HG03025 (cell line): Measurements from ENCODE around the gene MMP14.

Experiments
- ATAC-seq: cut with Tn5 transposase; IDR thresholded peaks from one replicate; pipeline ENCODE4 v1.9.1; 2021; ENCODE audit warnings: mild to moderate bottlenecking, moderate library complexity; ENCODE audit not compliant: unreplicated experiment, low FRiP score

The MMP14 gene

DNA sequence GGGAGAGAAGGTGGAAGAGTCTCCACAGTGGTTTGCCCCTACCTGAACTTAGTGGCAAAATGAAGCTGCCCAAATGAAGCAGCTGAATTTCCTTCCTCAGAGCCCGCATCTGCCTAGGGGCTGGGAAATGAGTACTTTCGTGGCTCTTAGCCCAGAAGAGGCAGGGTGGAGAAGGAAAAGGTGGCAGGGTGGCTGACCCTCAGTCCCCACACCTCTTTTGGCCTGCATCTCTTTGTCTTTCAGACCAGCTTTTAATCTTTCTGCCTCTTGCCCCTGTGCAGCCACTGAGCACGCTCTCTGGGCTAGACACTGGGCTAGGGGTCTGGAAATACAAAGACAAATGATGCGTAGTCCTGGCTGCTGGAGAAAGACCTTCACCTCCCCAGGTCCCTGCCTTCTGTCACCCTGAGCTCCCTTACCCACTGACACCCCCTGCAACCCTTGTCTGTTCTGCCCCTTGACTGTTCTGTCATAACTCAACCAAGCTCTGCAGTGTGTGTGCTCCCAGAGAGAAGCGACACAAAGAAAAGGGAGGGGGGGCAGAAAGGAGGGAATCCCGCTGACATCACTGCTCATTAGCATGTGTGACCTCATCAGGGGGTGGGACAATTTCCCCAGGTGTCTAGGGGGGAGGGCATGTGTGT, 46.3 kb downstream of the MMP14 start:
- ATAC-seq = no peak

GRCh38 chr14:22883173-22883976, 47.0 kb downstream of the MMP14 start, which contains the start of gene REM2:
Gene REM2 (plus strand): TSS chr14:22883222. CDS start chr14:22883288, 66 bp downstream.
- no peak for ATAC-seq

- ATAC-seq = no peak
These were observed 47.8 kb downstream of the MMP14 start for GRCh38 chr14:22884076-22884737.

DNA sequence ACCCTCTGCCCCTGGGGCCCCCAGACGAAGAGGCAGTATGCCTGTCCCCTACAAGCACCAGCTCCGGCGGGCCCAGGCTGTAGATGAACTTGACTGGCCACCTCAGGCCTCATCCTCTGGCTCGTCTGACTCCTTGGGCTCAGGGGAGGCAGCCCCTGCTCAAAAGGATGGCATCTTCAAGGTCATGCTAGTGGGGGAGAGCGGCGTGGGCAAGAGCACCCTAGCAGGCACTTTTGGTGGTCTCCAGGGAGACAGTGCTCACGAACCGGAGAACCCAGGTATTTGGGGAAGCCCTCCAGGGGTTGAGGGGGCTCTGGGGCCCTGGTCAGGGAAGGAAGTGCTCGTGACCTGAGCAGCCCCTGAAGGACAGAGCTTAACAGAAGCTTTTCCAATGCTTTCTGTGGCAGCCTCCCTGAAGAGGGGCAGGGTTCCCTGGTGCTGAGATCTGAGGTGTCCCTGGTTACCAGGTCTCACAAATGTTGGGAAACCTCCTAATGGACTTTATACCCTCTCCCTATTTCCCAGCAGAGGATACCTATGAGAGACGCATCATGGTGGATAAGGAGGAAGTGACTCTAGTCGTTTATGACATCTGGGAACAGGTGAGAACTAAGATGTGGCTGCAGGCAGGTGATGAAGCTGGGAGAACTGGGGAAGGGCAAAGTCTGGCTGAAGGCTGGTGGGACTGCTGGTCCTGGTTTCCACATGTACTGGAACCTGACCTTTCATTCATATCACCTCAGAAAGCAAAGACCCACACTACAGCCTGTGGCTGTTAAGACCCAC, 48.5 kb downstream of the MMP14 start:
- ATAC-seq = no peak

- ATAC-seq = no peak
These were observed 49.6 kb downstream of the MMP14 start for GRCh38 chr14:22885975-22886374.

- ATAC-seq = peak; percentile 58
These were observed 50.3 kb downstream of the MMP14 start for GRCh38 chr14:22886500-22887259.

- peak; percentile 14 for ATAC-seq
These were observed 51.0 kb downstream of the MMP14 start for GRCh38 chr14:22887260-22887989.

- peak; percentile 34 for ATAC-seq
These were observed 51.6 kb downstream of the MMP14 start for GRCh38 chr14:22887990-22888378.

DNA sequence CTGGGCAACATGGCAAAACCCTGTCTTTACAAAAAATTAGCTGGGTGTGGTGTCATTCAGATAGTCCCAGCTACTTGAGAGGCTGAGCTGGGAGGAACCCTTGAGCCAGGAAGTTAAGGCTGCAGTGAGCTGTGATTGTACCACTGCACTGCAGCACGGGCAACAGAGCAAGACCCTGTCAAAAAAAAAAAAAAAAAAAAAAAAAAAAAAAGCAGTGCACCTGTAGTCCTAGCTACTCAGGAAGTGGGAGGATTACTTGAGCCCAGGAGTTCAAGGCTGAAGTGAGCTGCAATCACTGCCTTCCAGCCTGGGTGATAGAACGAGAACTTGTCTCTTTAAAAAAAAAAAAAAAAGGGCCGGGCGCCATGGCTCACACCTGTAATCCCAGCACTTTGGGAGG, 52.3 kb downstream of the MMP14 start:
- ATAC-seq = no peak

DNA sequence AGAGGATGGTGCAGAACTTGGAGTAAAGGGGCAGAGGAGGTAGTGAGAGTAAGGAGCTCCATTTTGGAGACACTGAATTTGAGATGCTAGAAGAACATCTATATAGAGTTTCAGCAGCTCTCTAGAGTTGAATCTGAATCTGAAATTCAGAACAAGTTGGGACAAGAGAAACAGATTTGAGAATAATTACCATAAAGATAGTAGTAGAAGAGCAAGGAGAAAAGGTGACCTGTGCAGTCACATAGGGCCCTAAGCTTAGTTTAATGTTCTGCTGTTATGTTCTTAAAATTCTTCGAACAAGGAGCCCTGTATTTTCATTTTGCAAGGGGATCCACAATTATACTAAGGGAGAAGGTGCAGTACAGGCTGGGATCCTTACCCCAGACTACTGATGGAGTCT, 54.0 kb downstream of the MMP14 start:
- no peak for ATAC-seq

DNA sequence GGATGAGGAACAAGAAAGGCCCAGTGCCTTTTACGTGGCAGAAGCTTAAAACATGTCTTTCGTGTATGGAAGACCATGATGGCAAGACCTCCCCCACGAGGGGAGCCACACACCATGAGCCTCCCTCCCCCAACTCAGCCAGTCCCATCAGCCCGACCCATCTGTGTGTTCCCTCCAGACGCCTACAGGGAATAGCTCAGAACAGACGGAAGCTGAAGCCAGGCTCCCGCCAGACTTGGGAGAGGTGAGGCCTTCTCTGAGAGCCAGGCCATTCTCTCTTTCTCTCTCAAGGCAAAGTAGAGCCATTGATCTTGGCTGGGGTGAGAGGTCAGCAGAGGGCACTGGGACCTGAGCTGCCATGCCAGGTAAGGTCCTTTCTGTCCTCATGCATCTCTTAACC, 56.1 kb downstream of the MMP14 start:
- ATAC-seq = no peak

DNA sequence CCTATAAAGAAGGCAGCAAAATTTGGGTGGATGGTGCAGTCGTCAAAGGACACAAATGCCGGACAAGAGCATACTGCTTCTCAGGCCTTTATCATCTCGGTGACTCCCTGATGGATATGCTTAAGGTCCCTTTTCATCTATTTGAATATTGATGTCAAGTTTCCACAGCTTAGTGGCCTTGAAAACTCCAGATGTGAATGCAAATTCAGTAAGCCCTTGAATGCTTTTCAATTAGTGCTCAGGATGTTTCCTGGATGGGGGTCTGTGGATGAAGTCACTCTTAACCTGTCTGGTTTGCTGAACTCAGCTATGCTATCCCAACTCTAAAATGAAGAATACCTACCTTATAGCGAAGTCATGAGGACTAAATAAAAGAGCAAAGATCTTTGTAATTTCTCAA, 57.3 kb downstream of the MMP14 start:
- no peak for ATAC-seq

DNA sequence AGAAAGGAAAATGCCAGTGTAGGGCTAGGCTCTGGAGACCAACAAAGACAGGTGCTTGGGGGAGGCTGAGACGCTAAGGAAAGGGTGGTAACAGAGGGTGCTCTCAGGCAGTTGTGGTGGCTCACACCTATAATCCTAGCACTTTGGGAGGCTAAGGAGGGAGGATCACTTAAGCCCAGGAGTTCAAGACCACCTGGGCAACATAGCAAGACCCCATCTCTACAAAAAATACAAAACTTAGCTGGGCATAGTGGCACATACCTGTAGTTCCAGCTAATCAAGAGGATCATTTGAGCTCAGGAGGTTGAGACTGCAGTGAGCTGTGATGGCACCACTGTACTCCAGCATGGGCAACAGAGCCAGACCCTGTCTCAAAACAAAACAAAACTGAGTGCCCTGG, 59.0 kb downstream of the MMP14 start:
- no peak for ATAC-seq

- ATAC-seq = no peak
These were observed 60.0 kb downstream of the MMP14 start for GRCh38 chr14:22896356-22896755.

DNA sequence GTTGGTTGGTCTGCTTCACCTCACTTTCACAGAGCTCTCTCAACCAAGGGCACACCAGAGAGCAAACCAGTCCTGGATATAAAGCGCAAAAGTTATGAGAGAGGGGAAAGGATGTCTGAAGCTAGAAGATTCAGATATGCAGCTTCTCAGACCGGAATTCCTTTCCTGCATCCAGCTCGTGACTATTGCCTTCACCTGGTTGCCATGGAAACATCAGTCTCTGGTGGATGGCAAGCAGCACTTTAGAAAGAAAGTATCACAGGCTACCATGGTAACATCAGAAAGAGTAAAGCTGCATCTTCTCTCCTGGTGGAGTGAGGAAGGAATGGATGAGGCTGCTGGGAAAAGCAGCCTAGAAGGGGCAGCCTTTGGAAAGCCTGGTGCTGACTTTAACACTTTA, 60.4 kb downstream of the MMP14 start:
- no peak for ATAC-seq

DNA sequence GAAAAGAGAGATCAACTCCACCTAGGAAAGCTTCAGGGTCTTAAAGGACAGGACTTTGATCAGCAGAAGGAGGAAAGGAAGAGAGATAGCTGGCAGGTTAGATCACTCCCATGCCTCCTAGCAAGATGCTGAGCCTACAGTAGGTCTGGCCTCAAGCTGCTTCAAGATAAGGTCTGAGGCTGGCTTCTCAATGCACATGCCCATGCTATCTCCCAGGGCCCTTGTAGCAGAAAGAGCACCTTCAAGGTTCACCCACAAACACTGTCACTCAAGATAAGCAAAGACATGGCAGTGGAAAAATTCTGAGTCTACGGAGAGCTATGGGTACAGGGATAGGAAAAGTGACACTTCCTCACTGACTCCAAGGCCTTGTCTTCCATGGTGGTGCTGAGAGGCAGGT, 61.0 kb downstream of the MMP14 start:
- no peak for ATAC-seq
